DMS53 (cell line): ENCODE data around the gene XCL1.
"Not testable (repeated sequence)": the region's sequence is repeated elsewhere in the genome, so short reads cannot be mapped to it uniquely, and the experiment has no call there.

Experiments
- DNase-seq: peaks from one replicate; lab custom pipeline; 2025; lab: John Stamatoyannopoulos, UW

The XCL1 gene, protein sequence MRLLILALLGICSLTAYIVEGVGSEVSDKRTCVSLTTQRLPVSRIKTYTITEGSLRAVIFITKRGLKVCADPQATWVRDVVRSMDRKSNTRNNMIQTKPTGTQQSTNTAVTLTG

DNA sequence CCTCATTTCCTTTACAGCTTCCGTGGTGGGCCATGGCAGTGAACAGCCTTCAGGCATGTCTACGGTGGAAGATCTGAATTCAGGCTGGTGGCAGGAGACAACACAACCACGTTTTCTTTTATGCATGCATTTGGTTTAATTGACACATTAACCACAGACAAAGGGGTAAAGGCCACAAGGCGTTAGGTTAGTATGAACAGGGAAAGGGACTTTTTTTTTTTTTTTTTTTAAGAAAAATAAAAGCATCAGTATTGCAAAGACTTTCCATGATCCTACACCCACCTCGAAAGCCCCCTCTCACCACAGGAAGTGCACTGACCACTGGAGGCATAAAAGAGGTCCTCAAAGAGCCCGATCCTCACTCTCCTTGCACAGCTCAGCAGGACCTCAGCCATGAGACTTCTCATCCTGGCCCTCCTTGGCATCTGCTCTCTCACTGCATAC lies at the start of gene XCL1:
TSS of gene XCL1 (plus strand) at position 361 of the 444 bp plus-strand sequence. CDS start at position 394, 33 bp downstream.
- DNase-seq: not testable (repeated sequence)

DNA sequence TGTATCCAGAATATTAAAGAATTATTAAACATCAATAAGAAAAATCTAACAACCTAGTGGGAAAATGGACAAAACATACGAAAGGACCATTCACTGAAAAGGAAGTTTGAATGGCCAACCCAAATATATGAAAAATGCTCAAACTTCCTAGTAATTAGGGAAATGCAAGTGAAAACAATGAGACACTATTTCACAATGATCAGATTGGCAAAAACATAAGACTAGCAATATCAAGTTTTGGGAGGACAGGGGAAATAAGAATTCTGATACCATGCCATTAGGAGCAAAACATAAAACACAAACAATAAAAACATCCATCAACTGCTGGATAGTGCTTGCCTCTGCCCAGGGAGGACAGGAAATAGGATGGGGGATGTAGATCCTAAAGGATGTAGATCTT lies 46.9 kb upstream of the XCL1 start:
- no peak for DNase-seq

DNA sequence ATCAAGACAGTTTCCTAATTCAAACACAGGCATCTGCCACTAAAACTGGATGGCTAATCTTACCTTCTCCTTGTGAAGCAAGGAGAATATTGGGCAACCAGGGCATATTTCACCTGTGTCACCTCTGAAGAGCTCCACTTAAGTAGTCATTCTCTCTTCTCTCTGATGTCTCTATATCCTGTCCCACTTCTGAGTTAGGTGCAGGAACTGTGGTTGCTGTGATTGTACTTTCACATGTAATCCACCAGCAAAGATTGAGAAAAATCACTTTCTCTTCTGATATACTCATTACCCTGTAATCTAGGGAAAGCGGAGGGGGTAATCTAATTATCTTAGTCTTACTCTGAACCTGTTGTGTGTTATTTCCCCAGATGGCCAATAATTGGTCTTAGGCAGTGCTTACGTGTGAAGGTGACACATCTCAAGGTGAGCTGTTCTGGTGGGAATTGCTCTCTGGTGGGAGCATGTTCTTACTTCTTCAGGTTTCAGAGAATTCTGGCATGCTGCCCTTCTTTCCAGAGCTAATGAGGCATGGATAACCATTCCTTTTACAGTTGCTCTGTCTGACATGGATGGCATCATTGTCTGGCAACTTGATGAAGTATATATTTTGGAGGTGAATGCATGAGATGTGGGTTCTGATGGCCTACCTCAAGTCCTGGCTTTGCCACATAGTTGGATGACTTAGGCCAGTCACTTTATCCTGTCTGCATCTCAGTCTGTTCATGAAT lies 44.6 kb upstream of the XCL1 start:
- DNase-seq: no peak

DNA sequence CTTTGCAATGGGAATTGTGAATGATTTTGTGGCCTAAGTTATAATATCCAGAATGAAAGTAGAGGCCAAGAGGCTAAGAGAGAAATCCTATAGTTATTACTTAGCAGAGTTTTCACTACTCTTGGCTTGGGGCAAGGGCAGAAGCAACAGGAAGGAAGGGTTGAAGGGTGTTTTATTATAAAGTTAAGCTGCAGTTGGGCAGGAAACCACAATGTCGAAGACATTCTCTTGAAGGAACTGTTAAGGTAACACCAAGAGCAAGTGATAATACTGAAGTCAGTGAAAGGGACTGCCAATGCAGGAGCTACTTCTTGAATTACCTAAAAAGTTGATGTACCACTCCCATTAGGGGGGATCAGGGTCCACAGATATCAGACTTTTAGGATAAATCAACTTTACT lies 40.9 kb upstream of the XCL1 start:
- DNase-seq: no peak

DNA sequence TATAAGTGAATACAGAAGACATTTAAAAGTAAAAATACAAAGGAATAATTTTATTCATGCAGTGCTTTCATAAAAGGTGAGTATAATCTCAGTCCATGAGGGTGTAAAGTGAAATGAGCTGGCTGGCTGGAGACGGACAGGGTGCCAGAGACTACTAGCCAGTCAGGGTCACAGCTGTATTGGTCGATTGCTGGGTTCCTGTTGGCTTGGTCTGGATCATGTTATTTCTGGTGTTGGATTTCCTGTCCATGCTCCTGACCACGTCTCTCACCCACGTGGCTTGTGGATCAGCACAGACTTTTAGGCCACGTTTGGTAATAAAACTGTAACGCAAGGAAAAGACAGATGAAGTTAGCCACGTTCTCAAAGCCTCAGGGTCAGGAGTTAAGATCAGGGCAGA lies 35.6 kb upstream of the XCL1 start:
- DNase-seq: not testable (repeated sequence)

DNA sequence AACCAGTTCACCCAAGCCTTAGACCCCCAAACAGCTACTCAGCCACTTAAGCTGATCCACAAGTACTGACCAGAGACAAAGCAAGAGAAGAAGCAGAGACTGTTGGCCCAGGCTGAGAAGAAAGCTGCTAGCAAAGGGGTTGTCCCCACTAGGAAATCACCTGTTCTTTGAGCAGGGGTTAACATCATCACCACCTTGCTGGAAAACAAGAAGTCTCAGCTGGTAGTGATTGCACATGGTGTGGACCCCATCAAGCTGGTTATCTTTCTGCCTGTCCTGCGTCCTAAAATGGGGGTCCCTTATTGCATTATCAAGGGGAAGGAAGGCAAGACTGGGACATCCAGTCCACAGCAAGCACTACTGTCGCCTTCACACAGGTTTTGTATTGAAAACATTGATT lies 33.4 kb upstream of the XCL1 start:
- DNase-seq: not testable (repeated sequence)

DNA sequence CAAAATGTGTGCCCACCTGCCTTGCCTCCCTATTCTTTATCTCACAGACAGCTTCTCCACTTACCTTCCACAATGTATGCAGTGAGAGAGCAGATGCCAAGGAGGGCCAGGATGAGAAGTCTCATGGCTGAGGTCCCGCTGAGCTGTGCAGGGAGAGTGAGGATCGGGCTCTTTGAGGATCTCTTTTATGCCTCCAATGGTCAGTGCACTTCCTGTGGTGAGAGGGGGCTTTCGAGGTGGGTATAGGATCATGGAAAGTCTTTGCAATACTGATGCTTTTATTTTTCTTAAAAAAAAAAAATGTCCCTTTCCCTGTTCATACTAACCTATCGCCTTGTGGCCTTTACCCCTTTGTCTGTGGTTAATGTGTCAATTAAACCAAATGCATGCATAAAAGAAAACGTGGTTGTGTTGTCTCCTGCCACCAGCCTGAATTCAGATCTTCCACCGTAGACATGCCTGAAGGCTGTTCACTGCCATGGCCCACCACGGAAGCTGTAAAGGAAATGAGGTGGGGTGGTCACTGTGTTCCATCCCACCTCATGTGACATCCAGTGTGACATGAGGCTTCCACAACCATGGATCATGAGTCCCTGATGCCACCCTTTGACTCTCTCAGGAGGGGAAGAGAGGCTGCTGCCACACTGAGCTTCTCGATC lies 32.4 kb upstream of the XCL1 start, which contains the start of gene XCL2:
TSS of gene XCL2 (minus strand) at position 158 of the 659 bp plus-strand sequence. CDS start at position 125, 33 bp downstream.
- not testable (repeated sequence) for DNase-seq

DNA sequence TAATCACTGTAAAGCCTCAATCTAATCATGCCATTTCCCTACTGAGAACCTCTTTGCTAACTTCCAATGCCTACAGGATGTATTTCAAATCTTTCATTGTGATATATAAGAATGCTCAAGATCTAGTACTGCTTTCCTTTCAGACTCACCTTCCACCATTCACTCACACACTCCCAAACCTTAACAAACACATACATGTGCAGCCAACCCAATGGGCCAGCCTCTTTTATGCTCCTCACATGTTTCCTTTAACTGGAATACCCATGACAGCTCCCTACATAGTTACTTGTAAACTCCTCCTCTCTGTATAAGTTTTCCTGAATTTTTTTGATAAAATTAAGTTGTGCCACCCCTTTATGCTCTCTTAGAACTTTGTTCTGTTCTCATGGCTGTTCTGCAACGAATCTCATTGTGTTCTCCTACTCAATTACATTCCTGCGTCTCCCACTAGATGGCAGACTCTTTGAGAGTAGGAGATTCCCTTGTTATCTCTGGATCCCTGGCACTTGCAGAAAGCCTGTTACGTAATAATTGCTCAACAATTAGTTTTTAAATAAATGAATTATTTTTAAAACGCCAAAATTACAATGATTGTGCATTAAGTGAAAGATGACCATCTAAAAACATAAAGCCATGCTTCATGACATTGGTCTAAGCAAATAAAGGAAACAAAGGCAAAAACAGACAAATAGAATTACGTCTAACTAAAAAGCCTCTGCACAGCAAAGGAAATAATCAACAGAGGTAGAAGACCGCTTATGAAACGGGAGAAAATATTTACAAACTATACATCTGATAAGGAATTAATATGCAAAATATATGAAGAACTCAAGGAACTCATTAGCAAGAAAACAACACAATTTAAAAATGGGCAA lies 30.5 kb upstream of the XCL1 start:
- DNase-seq: peak; percentile 68

DNA sequence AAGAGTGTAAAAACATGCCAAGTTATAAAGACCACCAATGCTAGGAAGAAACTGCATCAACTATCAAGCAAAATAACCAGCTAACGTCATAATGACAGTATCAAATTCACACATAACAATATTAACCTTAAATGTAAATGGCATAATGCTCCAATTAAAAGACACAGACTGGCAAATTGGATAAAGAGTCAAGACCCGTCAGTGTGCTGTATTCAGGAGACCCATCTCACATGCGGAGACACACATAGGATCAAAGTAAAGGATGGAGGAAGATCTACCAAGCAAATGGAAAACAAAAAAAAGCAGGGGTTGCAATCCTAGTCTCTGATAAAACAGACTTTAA lies 29.9 kb upstream of the XCL1 start:
- DNase-seq: not testable (repeated sequence)

DNA sequence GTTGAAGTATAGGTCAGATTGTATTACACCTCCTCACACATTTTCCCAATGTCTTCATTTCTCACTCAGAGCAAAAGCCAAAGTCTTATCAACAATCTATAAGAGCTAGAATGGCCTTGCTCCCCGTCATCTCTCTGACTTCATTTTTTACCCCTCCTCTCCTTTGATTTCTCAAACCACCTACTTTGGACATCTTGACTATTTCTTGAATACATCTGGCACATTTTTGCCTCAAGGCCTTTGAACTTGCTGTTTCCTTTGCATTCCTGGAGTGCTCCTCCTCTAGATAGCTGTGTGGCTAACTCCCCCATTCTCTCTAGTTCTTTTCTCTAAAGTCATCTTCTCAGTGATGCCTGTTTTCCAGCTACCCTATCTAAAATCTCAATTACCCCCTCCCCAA lies 25.4 kb upstream of the XCL1 start:
- no peak for DNase-seq

DNA sequence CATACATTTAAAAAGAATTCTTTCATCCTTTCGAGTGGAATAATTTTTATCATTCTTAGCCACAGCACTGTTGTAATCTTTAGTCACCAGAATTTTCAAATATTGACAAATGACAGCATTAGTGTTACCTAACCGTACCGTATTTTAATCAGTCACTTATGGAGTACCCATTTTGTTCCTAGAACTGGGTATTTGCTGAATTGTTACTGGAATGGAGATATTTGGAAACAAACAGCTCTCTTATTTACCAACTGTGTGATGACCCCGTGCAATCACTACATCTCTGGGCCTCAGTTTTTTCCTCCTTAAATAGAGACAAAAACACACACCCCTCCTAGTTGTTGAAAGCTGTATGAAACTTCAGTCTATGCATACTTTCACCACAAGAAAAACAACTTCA lies 24.7 kb upstream of the XCL1 start:
- no peak for DNase-seq

DNA sequence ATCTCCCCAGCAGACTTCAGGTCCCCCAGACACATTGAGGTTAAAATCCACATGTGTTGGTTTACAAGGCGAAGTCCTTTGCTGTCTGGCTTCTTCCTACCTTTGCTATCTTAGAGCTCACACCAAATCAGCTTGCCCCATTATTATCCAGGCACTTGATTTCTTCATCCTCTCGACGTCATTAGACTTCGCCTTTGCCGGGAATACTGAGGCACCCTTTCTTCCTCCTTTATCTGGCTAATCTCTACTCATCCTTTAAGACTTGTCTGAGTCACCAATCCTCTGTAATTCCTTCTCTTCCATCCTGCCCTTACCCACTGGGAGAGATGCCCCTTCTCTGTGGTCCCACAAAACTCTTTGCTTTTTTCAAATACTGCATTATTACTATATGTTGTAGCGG lies 23.4 kb upstream of the XCL1 start:
- DNase-seq: no peak

DNA sequence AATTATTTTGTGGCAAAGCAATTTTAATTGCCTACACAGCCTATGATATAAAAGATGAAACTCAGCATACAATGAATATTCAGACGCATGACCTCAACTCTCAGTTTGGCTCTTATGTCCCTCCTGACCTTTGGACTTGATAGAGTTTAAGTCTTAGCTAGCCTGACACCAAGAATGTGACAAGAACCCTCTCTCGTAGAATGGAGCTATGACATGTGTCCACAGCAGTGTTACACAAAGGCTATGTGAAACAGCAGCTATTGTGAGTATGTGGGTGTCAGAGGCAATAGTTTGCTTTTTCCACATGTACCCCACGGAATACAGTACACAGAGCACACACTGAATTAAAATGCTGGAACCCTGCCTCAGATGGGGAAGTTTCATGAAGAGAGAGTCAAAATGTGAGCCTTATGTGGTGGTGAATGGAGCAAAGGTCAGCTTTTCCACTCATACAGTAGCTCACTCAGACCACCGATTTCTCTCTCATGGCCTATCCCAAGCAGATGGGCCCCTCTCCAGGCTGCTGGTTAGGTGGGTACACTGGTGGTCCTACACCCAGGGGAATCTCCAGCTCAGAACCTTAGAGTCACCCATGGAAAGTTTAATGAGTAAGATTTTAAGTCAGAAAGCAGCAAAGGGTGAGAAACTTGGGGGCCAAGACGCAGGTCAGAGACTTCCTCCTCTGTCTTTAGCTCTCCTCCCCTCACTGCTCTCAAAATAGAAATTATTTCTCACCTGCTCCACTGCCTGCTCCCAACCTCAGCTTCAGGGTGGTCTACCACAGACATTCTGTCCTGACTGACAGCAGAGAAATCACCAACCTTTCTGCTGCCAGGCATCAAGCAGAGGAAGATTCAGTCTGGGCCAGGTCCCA lies 22.5 kb upstream of the XCL1 start:
- no peak for DNase-seq

DNA sequence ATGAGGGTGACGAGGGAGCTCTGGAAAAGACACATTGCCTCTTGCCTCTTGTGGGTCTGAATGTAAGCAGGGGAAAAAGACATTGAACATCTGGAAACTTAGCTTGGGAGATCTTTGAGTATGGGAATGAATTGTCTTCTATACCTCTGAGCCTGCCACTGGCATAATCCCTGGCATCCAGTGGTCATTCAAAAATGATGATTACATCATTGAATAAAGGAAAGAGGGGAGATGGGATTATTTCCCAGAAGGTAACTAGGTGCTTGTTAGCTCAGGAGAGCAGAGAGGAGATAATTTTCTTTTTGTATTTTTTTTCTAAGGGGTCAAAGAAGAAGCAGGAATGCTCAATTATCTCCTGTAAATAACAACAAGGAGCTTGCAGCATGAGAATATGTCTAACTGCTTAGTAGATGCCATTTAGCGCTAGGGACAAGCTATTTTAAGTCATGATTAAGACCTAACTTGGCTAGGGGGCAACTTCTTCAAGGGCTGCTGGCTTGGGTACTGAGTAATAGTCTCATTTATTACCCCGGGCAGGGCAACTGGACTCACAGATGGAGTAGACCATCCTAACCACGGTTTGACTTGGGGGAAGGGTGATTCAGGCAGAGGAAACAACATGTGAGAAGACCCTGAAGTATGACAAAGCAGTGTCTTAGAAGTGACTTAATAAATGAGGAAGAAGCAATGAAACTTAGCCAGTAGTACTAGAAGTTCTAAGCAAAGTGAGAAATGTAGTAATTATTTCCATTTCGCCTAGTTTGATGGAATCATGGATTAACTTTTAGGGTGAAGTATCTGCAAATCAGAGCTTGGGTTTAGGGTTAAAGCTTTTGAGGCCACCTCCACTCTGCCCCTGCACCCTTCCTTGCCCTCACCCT lies 21.6 kb upstream of the XCL1 start:
- no peak for DNase-seq

DNA sequence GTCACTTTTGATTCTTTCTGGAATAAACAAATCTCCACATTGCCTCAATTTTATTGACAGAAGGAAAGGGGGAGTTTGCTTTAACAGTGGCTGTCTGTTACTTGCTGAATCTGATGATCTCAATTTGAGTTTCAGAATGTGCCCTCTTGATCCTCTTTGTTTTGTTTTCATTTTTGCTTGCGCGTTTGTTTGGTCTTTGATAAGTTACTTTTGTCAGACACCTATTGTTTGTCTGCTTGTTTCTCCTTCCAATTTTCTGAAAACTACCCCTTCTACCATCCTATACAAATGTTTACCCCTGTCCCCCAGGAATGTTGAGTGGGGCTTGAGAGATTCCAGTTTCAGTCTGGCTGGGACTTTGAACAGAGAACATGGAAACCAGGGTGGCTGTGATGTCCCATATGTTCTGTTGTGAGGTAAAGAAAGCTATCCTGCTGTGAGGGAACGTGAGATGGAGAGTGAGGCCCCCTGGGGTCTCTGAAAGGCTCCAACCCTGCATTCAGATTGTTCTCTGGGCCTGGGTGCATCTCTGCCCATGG lies 20.8 kb upstream of the XCL1 start:
- DNase-seq: no peak

DNA sequence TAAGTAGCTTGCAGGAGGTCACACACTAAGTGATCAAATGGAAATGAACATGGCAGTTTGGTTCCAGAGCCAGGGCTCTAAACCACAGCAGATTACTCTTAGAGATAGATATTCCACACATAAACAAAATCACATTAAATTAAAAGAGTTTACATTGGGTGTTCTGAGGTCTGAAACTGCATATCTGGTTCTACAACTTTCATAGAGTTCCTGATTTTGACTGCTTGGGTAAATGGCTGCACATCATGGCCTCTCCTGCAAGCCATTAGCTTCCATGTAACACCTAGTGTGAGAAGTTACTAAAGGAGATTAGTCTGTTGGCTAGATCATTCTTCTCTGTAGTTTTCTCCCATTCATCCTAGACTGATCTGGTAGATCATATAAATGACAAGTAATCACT lies 19.8 kb upstream of the XCL1 start:
- no peak for DNase-seq

DNA sequence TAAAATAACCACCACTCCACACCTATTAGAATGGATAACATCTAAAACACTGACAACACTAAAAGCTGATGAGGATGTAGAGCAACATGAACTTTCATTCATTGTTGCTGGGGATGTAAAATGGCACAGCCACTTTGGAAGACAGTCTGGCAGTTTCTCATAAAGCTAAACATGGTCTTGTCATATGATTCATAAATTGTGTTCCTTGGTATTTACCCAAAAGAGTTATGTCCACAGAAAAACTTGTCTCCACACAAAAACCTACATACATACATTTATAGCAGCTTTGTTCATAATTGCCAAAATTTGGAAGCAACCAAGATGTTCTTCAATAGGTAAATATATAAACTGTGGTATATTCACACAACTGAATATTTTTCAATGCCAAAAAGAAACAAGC lies 16.0 kb upstream of the XCL1 start:
- DNase-seq: no peak

DNA sequence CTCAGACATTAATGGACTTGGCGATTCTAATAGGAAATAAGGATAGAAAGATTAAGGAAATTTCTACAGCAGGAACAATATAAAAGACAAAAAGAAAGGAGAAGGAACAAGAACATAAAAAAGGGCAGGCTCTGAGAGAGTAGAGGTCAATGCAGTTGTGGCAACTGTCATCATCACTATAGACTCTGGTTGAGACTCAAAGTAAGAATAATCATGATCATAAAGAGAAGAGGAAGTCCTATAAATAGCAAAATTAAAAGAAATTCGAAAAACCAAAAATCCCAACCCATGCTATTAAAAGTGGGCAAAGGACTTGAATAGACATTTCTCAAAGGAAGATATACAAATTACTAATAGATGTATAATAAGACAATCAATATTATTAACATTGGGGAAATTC lies 14.4 kb upstream of the XCL1 start:
- DNase-seq: no peak

DNA sequence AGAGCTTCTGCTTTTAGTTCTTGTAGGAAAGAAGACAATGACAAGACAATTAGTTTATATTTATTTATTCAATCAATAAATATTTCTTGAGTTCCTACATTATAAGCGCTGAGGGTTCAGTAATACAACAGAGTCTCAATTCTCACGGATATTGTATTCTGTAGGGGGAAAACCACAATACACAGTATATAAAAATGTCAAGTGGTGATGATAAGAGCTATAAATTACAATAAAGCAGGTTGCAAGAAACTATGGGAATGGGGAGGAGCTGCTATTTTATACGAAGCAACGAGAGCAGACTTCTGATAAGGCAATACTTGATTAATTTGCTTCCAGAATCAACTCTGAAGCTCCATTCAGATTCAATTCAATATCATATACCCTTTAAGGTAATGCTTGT lies 10.6 kb upstream of the XCL1 start:
- no peak for DNase-seq

DNA sequence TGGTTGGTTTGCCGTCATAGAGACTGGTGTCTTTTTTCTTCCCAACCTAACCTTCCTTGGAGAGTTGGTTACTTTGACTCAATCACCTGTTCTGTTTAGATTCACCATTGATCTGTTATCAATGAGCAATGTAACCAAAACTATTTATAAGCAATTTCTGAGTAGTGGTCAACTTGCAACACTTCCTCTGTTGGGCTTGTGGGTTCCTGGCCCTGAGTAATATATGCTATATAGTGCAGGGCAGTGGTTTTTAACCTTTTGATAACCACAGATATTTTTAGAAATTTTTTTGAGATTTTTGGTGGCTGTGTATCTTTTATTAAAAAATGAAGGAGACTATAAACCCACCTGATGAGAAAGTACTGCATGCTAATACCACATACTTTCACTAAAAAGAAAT lies 9.4 kb upstream of the XCL1 start:
- DNase-seq: no peak
